DND-41 (cell line): ENCODE measurements around the gene FARSB.

Experiments
- ATAC-seq: fragments of 200-7000 bp; cut with Tn5 transposase; 3 replicates; pipeline ENCODE4 v1.9.1; 2021; ENCODE audit warnings: low read depth; ENCODE audit not compliant: insufficient read depth
- DNase-seq: peaks from one replicate; pipeline ENCODE4 v3.0.0-alpha.2; 2020
- H2AFZ ChIP-seq: 2 replicates; pipeline ENCODE4 v1.6.0; 2012; ENCODE audit warnings: low read depth, low read length
- H3K27ac ChIP-seq: 2 replicates; pipeline ENCODE4 v1.5.1; 2012; ENCODE audit warnings: low read length, inconsistent platforms
- H3K27me3 ChIP-seq: fragments of 200-600 bp; sonication (generic); 2 replicates; pipeline ENCODE4 v1.6.0; 2012; ENCODE audit warnings: low read length, mild to moderate bottlenecking, inconsistent platforms; ENCODE audit not compliant: insufficient read depth, poor library complexity
- H3K36me3 ChIP-seq: 2 replicates; pipeline ENCODE4 v1.5.1; 2012; ENCODE audit warnings: low read length, inconsistent platforms; ENCODE audit not compliant: insufficient read depth
- H3K4me1 ChIP-seq: 2 replicates; pipeline ENCODE4 v1.5.1; 2012; ENCODE audit warnings: mild to moderate bottlenecking, low read length; ENCODE audit not compliant: insufficient read depth
- H3K4me2 ChIP-seq: 2 replicates; pipeline ENCODE4 v1.6.0; 2012; ENCODE audit warnings: mild to moderate bottlenecking, moderate library complexity, low read length, inconsistent platforms; ENCODE audit not compliant: insufficient read depth
- H3K4me3 ChIP-seq, 2 experiments: fragments of 200-600 bp in 1 of 2; shearing (Covaris generic) in 1 of 2; 2 replicates each; pipeline ENCODE4 v1.5.1; 2012 to 2016; ENCODE audit warnings: inconsistent platforms in 2 of 2, low read length in 2 of 2, mild to moderate bottlenecking in 2 of 2, low read depth in 1 of 2, moderate library complexity in 1 of 2
- H3K79me2 ChIP-seq: 2 replicates; pipeline ENCODE4 v1.6.0; 2012; ENCODE audit warnings: low read length, inconsistent platforms; ENCODE audit not compliant: insufficient read depth
- H3K9ac ChIP-seq: 2 replicates; pipeline ENCODE4 v1.6.0; 2012; ENCODE audit warnings: low read depth, mild to moderate bottlenecking, inconsistent platforms, low read length, moderate library complexity
- H3K9me3 ChIP-seq: 2 replicates; pipeline ENCODE4 v1.5.1; 2012; ENCODE audit warnings: low read length, moderate library complexity, mild to moderate bottlenecking, inconsistent platforms; ENCODE audit not compliant: insufficient read depth, severe bottlenecking
- H4K20me1 ChIP-seq: 2 replicates; pipeline ENCODE4 v1.6.0; 2012; ENCODE audit warnings: low read length; ENCODE audit not compliant: insufficient read depth
- CTCF ChIP-seq: IDR thresholded peaks from 2 replicates; pipeline ENCODE4 v1.5.1; 2012; ENCODE audit warnings: borderline replicate concordance, low read length, moderate library complexity, mild to moderate bottlenecking; ENCODE audit not compliant: poor library complexity, severe bottlenecking; ENCODE audit errors: extremely low read depth
- EZH2 ChIP-seq: IDR thresholded peaks from 3 replicates; pipeline ENCODE4 v1.6.1; 2012; ENCODE audit warnings: borderline replicate concordance, low read depth, mild to moderate bottlenecking, moderate library complexity, low read length, inconsistent platforms; ENCODE audit not compliant: severe bottlenecking

Gene FARSB

GRCh38 chr2:222548992-222549391 lies 106.9 kb downstream of the FARSB start:
- no peak for DNase-seq
- Histone ChIP-seq H3K4me3 (no peak overlapping the region), H3K27me3 (peaks cover 9% of the 10 kb centered on the region), H3K79me2 (no peaks in the 10 kb centered on the region), H3K27ac (no peak overlapping the region), H4K20me1 (no peaks in the 10 kb centered on the region), H3K4me1 (no peaks in the 10 kb centered on the region), H3K9ac (no peak overlapping the region), H3K36me3 (no peaks in the 10 kb centered on the region), H3K9me3 (no peaks in the 10 kb centered on the region), H3K4me2 (no peak overlapping the region), H2AFZ (no peak overlapping the region)
- no peak for ATAC-seq
- TF ChIP-seq EZH2 (no peak), CTCF (no peak)

GRCh38 chr2:222547083-222547482 lies 108.8 kb downstream of the FARSB start:
- Histone ChIP-seq H4K20me1 (no peaks in the 10 kb centered on the region), H3K27ac (no peak overlapping the region), H3K9ac (no peak overlapping the region), H3K36me3 (no peaks in the 10 kb centered on the region), H3K27me3 (peaks cover 3% of the 10 kb centered on the region), H3K4me1 (no peaks in the 10 kb centered on the region), H3K4me3 (no peak overlapping the region), H3K79me2 (no peaks in the 10 kb centered on the region), H2AFZ (no peak overlapping the region), H3K9me3 (no peaks in the 10 kb centered on the region), H3K4me2 (no peak overlapping the region)
- DNase-seq (no peak), ATAC-seq (no peak)
- TF ChIP-seq CTCF (no peak), EZH2 (no peak)

GRCh38 chr2:222545823-222546795 lies 109.8 kb downstream of the FARSB start:
- Histone ChIP-seq H3K9me3 (no peaks in the 10 kb centered on the region), H3K36me3 (no peaks in the 10 kb centered on the region), H3K27ac (no peak overlapping the region), H3K4me1 (no peaks in the 10 kb centered on the region), H3K27me3 (peaks cover 3% of the 10 kb centered on the region), H3K4me3 (no peak overlapping the region), H2AFZ (no peak overlapping the region), H3K79me2 (no peaks in the 10 kb centered on the region), H3K9ac (no peak overlapping the region), H3K4me2 (no peak overlapping the region), H4K20me1 (no peaks in the 10 kb centered on the region)
- DNase-seq (no peak), ATAC-seq (no peak)
- no peak for TF ChIP-seq CTCF
